NCI-H128 (cell line): Measurements from ENCODE around the gene CD2.

Experiments used
- DNase-seq: peaks from one replicate; lab custom pipeline; 2025; ENCODE audit not compliant: unreplicated experiment; lab: John Stamatoyannopoulos, UW

CD2 gene

GRCh38 chr1:116775116-116775752 lies 21.0 kb downstream of the CD2 start:
- DNase-seq: no peak

GRCh38 chr1:116777831-116778830 lies 23.9 kb downstream of the CD2 start:
- DNase-seq: no peak

GRCh38 chr1:116781034-116781433 lies 26.8 kb downstream of the CD2 start:
- DNase-seq: no peak

- no peak for DNase-seq
Observed at GRCh38 chr1:116785006-116785405, 30.8 kb downstream of the CD2 start.

- no peak for DNase-seq
Observed at GRCh38 chr1:116786049-116786448, 31.8 kb downstream of the CD2 start.

- DNase-seq: no peak
Observed at GRCh38 chr1:116791727-116792126, 37.5 kb downstream of the CD2 start.

GRCh38 chr1:116793357-116793935 lies 39.2 kb downstream of the CD2 start:
- no peak for DNase-seq

- no peak for DNase-seq
Observed at GRCh38 chr1:116794371-116794770, 40.1 kb downstream of the CD2 start.

- no peak for DNase-seq
Observed at GRCh38 chr1:116794804-116795481, 40.7 kb downstream of the CD2 start.

GRCh38 chr1:116795482-116795829 lies 41.2 kb downstream of the CD2 start:
- no peak for DNase-seq

GRCh38 chr1:116804736-116805135 lies 50.5 kb downstream of the CD2 start:
- no peak for DNase-seq

GRCh38 chr1:116805398-116805797 lies 51.2 kb downstream of the CD2 start:
- no peak for DNase-seq

- no peak for DNase-seq
Observed at GRCh38 chr1:116806245-116806644, 52.0 kb downstream of the CD2 start.

- DNase-seq: no peak
Observed at GRCh38 chr1:116806671-116807070, 52.4 kb downstream of the CD2 start.

GRCh38 chr1:116807394-116808199 lies 53.4 kb downstream of the CD2 start:
- no peak for DNase-seq

- no peak for DNase-seq
Observed at GRCh38 chr1:116808200-116808847, 54.1 kb downstream of the CD2 start.

GRCh38 chr1:116808848-116809508 lies 54.7 kb downstream of the CD2 start:
- no peak for DNase-seq

GRCh38 chr1:116811321-116811720 lies 57.1 kb downstream of the CD2 start:
- no peak for DNase-seq

GRCh38 chr1:116814926-116815723 lies 60.9 kb downstream of the CD2 start:
- DNase-seq: no peak
